ENCODE results near the gene ADGRV1.

The ADGRV1 gene

GRCh38 chr5:90932052-90932699 is 373.6 kb downstream of the ADGRV1 start (continued):
- TF ChIP-seq, protein P1, sequence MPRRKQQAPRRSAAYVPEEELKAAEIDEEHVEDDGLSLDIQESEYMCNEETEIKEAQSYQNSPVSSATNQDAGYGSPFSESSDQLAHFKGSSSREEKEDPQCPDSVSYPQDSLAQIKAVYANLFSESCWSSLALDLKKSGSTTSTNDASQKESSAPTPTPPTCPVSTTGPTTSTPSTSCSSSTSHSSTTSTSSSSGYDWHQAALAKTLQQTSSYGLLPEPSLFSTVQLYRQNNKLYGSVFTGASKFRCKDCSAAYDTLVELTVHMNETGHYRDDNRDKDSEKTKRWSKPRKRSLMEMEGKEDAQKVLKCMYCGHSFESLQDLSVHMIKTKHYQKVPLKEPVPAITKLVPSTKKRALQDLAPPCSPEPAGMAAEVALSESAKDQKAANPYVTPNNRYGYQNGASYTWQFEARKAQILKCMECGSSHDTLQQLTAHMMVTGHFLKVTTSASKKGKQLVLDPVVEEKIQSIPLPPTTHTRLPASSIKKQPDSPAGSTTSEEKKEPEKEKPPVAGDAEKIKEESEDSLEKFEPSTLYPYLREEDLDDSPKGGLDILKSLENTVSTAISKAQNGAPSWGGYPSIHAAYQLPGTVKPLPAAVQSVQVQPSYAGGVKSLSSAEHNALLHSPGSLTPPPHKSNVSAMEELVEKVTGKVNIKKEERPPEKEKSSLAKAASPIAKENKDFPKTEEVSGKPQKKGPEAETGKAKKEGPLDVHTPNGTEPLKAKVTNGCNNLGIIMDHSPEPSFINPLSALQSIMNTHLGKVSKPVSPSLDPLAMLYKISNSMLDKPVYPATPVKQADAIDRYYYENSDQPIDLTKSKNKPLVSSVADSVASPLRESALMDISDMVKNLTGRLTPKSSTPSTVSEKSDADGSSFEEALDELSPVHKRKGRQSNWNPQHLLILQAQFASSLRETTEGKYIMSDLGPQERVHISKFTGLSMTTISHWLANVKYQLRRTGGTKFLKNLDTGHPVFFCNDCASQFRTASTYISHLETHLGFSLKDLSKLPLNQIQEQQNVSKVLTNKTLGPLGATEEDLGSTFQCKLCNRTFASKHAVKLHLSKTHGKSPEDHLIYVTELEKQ (tag by site-specific recombination; IDR thresholded peaks at IDR 0.05; ENCODE audit: borderline replicate concordance): no peak
- TF ChIP-seq SP3 (tag by site-specific recombination; IDR thresholded peaks at IDR 0.05): no peak
- TF ChIP-seq ZNF529 (tag by site-specific recombination; IDR thresholded peaks at IDR 0.05; ENCODE audit: insufficient replicate concordance): no peak
- no peak for TF ChIP-seq ZNF274 (IDR thresholded peaks at IDR 0.05; ENCODE audit: low read length)
- TF ChIP-seq ZNF274 (tag by site-specific recombination; IDR thresholded peaks at IDR 0.05; ENCODE audit: borderline replicate concordance): no peak
- TF ChIP-seq ZNF2 (tag by site-specific recombination; IDR thresholded peaks at IDR 0.05): 0 out of 2 replicates have a peak, but pooled peaks have one; percentile 50
- peak; percentile 75 for TF ChIP-seq ZNF660 (tag by site-specific recombination; IDR thresholded peaks at IDR 0.05)
- TF ChIP-seq OSR2 (tag by site-specific recombination; IDR thresholded peaks at IDR 0.05): 0 out of 2 replicates have a peak, but pooled peaks have one; percentile 38
- no peak for TF ChIP-seq ZNF677 (tag by site-specific recombination; IDR thresholded peaks at IDR 0.05)
- no peak for TF ChIP-seq GLI2 (tag by site-specific recombination; IDR thresholded peaks at IDR 0.05; ENCODE audit: borderline replicate concordance, low read depth)
- no peak for TF ChIP-seq ZNF473 (tag by site-specific recombination; IDR thresholded peaks at IDR 0.05)
- peak; percentile 51; the same call in 1 of the 2 replicates for TF ChIP-seq ZFP37 (tag by site-specific recombination; IDR thresholded peaks at IDR 0.05)
- TF ChIP-seq SCRT2 (tag by site-specific recombination; IDR thresholded peaks at IDR 0.05): peak; percentile 81
- no peak for TF ChIP-seq KLF10 (tag by site-specific recombination; IDR thresholded peaks at IDR 0.05)
- no peak for TF ChIP-seq ZNF311 (tag by site-specific recombination; IDR thresholded peaks at IDR 0.05; ENCODE audit: borderline replicate concordance)
- no peak for TF ChIP-seq ZNF792 (tag by site-specific recombination; IDR thresholded peaks at IDR 0.05)
- TF ChIP-seq, protein P2, sequence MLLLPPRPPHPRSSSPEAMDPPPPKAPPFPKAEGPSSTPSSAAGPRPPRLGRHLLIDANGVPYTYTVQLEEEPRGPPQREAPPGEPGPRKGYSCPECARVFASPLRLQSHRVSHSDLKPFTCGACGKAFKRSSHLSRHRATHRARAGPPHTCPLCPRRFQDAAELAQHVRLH (tag by site-specific recombination; IDR thresholded peaks at IDR 0.05): peak; percentile 59; the same call in 1 of the 2 replicates
- TF ChIP-seq ZNF560 (tag by site-specific recombination; IDR thresholded peaks at IDR 0.05; ENCODE audit: borderline replicate concordance): no peak
- no peak for TF ChIP-seq SP2 (tag by site-specific recombination; IDR thresholded peaks at IDR 0.05)
- no peak for TF ChIP-seq GLIS2 (tag by site-specific recombination; IDR thresholded peaks at IDR 0.05)
- peak; percentile 76 for TF ChIP-seq ZIC2 (tag by site-specific recombination; IDR thresholded peaks at IDR 0.05)
- peak; percentile 71; the same call in 1 of the 2 replicates for TF ChIP-seq ZEB2 (tag by site-specific recombination; IDR thresholded peaks at IDR 0.05)
- TF ChIP-seq HOXC10 (CRISPR knock-in tag; IDR thresholded peaks at IDR 0.05): no peak
- peak; percentile 97 for TF ChIP-seq ZNF654 (tag by site-specific recombination; IDR thresholded peaks at IDR 0.05; ENCODE audit: low read depth)
- no peak for TF ChIP-seq ZNF37A (tag by site-specific recombination; IDR thresholded peaks at IDR 0.05)
- peak; percentile 81 for TF ChIP-seq IKZF3 (tag by site-specific recombination; IDR thresholded peaks at IDR 0.05)

GRCh38 chr5:90933298-90933697 is 374.7 kb downstream of the ADGRV1 start:
- H3K4me1 ChIP-seq (ENCODE audit: control insufficient read depth, insufficient read depth, low read length): peaks cover 5% of the 10 kb centered on the region; the same call in 1 of the 2 replicates
- H3K27ac ChIP-seq (ENCODE audit: extremely low read depth, low read depth, low read length): no peak overlapping the region
- CTCF ChIA-PET: interaction anchor here (1.0 to 3.2 kb wide), 8 partner anchors 9 to 485 kb away, joined by 3 to 57 read pairs (median 10); partner anchors contain the start of gene ARRDC3
- POLR2A ChIA-PET: no interaction called here
- H3K9me3 ChIP-seq (ENCODE audit: control insufficient read depth, insufficient read depth, low read depth, low read length): no peaks in the 10 kb centered on the region
- no peak overlapping the region for H3K4me3 ChIP-seq (ENCODE audit: low read depth, low read length)
- no peaks in the 10 kb centered on the region for H3K36me3 ChIP-seq (ENCODE audit: control insufficient read depth in 2 of 2, insufficient read depth in 1 of 2, low read length in 2 of 2)
- TF ChIP-seq ZNF664 (tag by site-specific recombination; IDR thresholded peaks at IDR 0.05): no peak
- TF ChIP-seq, protein P3, sequence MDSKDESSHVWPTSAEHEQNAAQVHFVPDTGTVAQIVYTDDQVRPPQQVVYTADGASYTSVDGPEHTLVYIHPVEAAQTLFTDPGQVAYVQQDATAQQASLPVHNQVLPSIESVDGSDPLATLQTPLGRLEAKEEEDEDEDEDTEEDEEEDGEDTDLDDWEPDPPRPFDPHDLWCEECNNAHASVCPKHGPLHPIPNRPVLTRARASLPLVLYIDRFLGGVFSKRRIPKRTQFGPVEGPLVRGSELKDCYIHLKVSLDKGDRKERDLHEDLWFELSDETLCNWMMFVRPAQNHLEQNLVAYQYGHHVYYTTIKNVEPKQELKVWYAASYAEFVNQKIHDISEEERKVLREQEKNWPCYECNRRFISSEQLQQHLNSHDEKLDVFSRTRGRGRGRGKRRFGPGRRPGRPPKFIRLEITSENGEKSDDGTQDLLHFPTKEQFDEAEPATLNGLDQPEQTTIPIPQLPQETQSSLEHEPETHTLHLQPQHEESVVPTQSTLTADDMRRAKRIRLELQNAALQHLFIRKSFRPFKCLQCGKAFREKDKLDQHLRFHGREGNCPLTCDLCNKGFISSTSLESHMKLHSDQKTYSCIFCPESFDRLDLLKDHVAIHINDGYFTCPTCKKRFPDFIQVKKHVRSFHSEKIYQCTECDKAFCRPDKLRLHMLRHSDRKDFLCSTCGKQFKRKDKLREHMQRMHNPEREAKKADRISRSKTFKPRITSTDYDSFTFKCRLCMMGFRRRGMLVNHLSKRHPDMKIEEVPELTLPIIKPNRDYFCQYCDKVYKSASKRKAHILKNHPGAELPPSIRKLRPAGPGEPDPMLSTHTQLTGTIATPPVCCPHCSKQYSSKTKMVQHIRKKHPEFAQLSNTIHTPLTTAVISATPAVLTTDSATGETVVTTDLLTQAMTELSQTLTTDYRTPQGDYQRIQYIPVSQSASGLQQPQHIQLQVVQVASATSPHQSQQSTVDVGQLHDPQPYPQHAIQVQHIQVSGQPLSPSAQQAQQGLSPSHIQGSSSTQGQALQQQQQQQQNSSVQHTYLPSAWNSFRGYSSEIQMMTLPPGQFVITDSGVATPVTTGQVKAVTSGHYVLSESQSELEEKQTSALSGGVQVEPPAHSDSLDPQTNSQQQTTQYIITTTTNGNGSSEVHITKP (tag by site-specific recombination; IDR thresholded peaks at IDR 0.05): no peak
- no peak for TF ChIP-seq ZNF292 (tag by site-specific recombination; IDR thresholded peaks at IDR 0.05; ENCODE audit: borderline replicate concordance, low read depth)
- TF ChIP-seq ZBTB6 (tag by site-specific recombination; IDR thresholded peaks at IDR 0.05): no peak
- no peak for TF ChIP-seq ZNF266 (tag by site-specific recombination; IDR thresholded peaks at IDR 0.05; ENCODE audit: low read depth)
